ENCODE measurements around the gene CXCL8. TPM values are rescaled to one million over a fixed set of nuclear protein-coding genes. Genes with fewer than 3 reads are reported as not detected.
"Not testable (repeated sequence)": the region's sequence is repeated elsewhere in the genome, so short reads cannot be mapped to it uniquely, and the experiment has no call there.

Gene CXCL8
- total RNA-seq: 10 to 100 TPM; 12.3 to 80.4 TPM
- 10 to 100 TPM in 1 of 6 donors, 1 to 10 TPM in 5; 1.1 to 10.9 (median 2.0) TPM for polyA plus RNA-seq (ENCODE audit: insufficient read length in 6 of 6)
- long read RNA-seq, donor 1: 0 reads
- long read RNA-seq, donor 2: 0 reads
- long read RNA-seq, donor 3, partial matches to known transcripts: 0 of 1 reads
- long read RNA-seq, donor 3, other reads (novel, unspliced or antisense): 0 of 1 reads
- long read RNA-seq, donor 4, partial matches to known transcripts: 0 of 4 reads
- long read RNA-seq, donor 4, other reads (novel, unspliced or antisense): 0 of 4 reads
- long read RNA-seq, donor 5: 0 reads
- long read RNA-seq, donor 6, partial matches to known transcripts: 0 of 1 reads
- long read RNA-seq, donor 6, other reads (novel, unspliced or antisense): 0 of 1 reads
- long read RNA-seq, donor 7: 0 reads
- long read RNA-seq, donor 8, partial matches to known transcripts: 0 of 1 reads
- long read RNA-seq, donor 8, other reads (novel, unspliced or antisense): 0 of 1 reads
- long read RNA-seq, donor 9: 0 reads
- long read RNA-seq, donor 10, partial matches to known transcripts: 0 of 4 reads
- long read RNA-seq, donor 10, other reads (novel, unspliced or antisense): 0 of 4 reads
- long read RNA-seq, donor 11, partial matches to known transcripts: 0 of 2 reads
- long read RNA-seq, donor 11, other reads (novel, unspliced or antisense): 0 of 2 reads
- long read RNA-seq, donor 12, partial matches to known transcripts: 0 of 1 reads
- long read RNA-seq, donor 12, other reads (novel, unspliced or antisense): 0 of 1 reads

- DNase-seq: peak in 3 of 4 donors; percentile 40 to 76 (median 74)
- Histone ChIP-seq H3K4me3 (peak within 1 kb of the TSS in 1 of 2 donors; percentile 40), H3K27ac (peak within 1 kb of the TSS in 1 of 2 donors; percentile 77), H3K36me3 (peaks cover 0 to 15% of the 10 kb centered on the region in 2 donors), H3K9me3 (peaks cover 0 to 4% of the 10 kb centered on the region in 2 donors), H3K27me3 (no peaks in the 10 kb centered on the region), H3K4me1 (peaks cover 0 to 38% of the 10 kb centered on the region in 2 donors)
- ATAC-seq: peak; percentile 89
- intact Hi-C loops (cut with DNase I): no loop called here
- no peak for TF ChIP-seq CTCF (IDR thresholded peaks at IDR 0.05)
Measured at GRCh38 chr4:73740353-73740778, at the start of gene CXCL8. TSS of gene CXCL8 (plus strand) at chr4:73740569. CDS start at chr4:73740659, 90 bp downstream.

DNA sequence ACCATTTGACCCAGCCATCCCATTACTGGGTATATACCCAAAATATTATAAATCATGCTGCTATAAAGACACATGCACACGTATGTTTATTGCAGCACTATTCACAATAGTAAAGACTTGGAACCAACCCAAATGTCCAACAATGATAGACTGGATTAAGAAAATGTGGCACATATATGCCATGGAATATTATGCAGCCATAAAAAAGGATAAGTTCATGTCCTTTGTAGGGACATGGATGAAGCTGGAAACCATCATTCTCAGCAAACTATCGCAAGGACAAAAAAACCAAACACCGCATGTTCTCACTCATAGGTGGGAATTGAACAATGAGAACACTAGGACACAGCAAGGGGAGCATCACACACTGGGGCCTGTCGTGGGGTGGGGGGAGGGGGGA lies 49.2 kb upstream of the CXCL8 start:
- intact Hi-C loops (cut with DNase I); H3K4me3 ChIP-seq; H3K4me1 ChIP-seq; ATAC-seq; H3K27ac ChIP-seq; H3K9me3 ChIP-seq; H3K27me3 ChIP-seq; DNase-seq; H3K36me3 ChIP-seq: not testable (repeated sequence)

- Histone ChIP-seq H3K27me3 (no peaks in the 10 kb centered on the region), H3K27ac (no peak overlapping the region), H3K4me1 (peaks cover 0 to 7% of the 10 kb centered on the region in 2 donors), H3K36me3 (no peaks in the 10 kb centered on the region), H3K4me3 (no peak overlapping the region), H3K9me3 (no peaks in the 10 kb centered on the region)
- no peak for TF ChIP-seq CTCF (IDR thresholded peaks at IDR 0.05)
- intact Hi-C loops (cut with DNase I): no loop called here
- no peak for ATAC-seq
- DNase-seq: no peak
Measured at GRCh38 chr4:73691759-73692158, 48.6 kb upstream of the CXCL8 start.

- Histone ChIP-seq H3K4me1 (peaks cover 0 to 7% of the 10 kb centered on the region in 2 donors), H3K27me3 (no peaks in the 10 kb centered on the region), H3K27ac (no peak overlapping the region), H3K36me3 (no peaks in the 10 kb centered on the region), H3K4me3 (no peak overlapping the region), H3K9me3 (no peaks in the 10 kb centered on the region)
- DNase-seq: no peak
- intact Hi-C loops (cut with DNase I): no loop called here
- no peak for TF ChIP-seq CTCF (IDR thresholded peaks at IDR 0.05)
- no peak for ATAC-seq
Measured at GRCh38 chr4:73692254-73692653, 48.1 kb upstream of the CXCL8 start.

- Histone ChIP-seq H3K27me3 (no peaks in the 10 kb centered on the region), H3K36me3 (no peaks in the 10 kb centered on the region), H3K4me3 (no peak overlapping the region), H3K27ac (no peak overlapping the region), H3K4me1 (peaks cover 0 to 7% of the 10 kb centered on the region in 2 donors), H3K9me3 (no peaks in the 10 kb centered on the region)
- no peak for TF ChIP-seq CTCF (IDR thresholded peaks at IDR 0.05)
- no peak for DNase-seq
- ATAC-seq: no peak
- intact Hi-C loops (cut with DNase I): no loop called here
Measured at GRCh38 chr4:73692701-73693100, 47.7 kb upstream of the CXCL8 start.

All from left lung (tissue), 14 donors.